GM23338 (cell line): ENCODE results near the gene KRIT1. TPM values are rescaled to one million over a fixed set of nuclear protein-coding genes. Genes with fewer than 3 reads are reported as not detected.

ENCODE experiments used
- ATAC-seq: fragments of 200-7000 bp; cut with Tn5 transposase; 3 replicates; pipeline ENCODE4 v1.9.1; 2020
- DNase-seq: peaks from one replicate; pipeline ENCODE4 v3.0.0-alpha.2; 2015; ENCODE audit warnings: low spot score
- H2AFZ ChIP-seq: fragments of 200-600 bp; sonication (generic); 2 replicates; pipeline ENCODE4 v1.8.0; 2016; ENCODE audit warnings: antibody characterized with exemption, mild to moderate bottlenecking, moderate library complexity
- H3F3A ChIP-seq: fragments of 200-600 bp; sonication (generic); replicated peaks from 2 replicates; pipeline ENCODE4 v1.8.0; 2017; ENCODE audit warnings: antibody characterized with exemption, mixed run types, low read depth
- H3K27ac ChIP-seq: fragments of 200-600 bp; sonication (generic); 2 replicates; pipeline ENCODE4 v1.6.1; 2016; ENCODE audit warnings: low read depth
- H3K27me3 ChIP-seq: fragments of 200-600 bp; sonication (generic); 2 replicates; pipeline ENCODE4 v1.8.0; 2016; ENCODE audit warnings: mild to moderate bottlenecking, mixed run types, moderate library complexity; ENCODE audit not compliant: insufficient read depth
- H3K36me3 ChIP-seq: fragments of 200-600 bp; sonication (generic); 2 replicates; pipeline ENCODE4 v1.8.0; 2016; ENCODE audit warnings: mild to moderate bottlenecking; ENCODE audit not compliant: insufficient read depth
- H3K4me1 ChIP-seq: fragments of 200-600 bp; sonication (generic); 2 replicates; pipeline ENCODE4 v1.8.0; 2016; ENCODE audit warnings: mild to moderate bottlenecking, moderate library complexity; ENCODE audit not compliant: insufficient read depth
- H3K4me2 ChIP-seq: fragments of 200-600 bp; sonication (generic); 2 replicates; pipeline ENCODE4 v1.7.1; 2017; ENCODE audit warnings: mixed run types
- H3K4me3 ChIP-seq: fragments of 200-600 bp; sonication (generic); 2 replicates; pipeline ENCODE4 v1.6.1; 2016; ENCODE audit warnings: mixed run types
- H3K79me2 ChIP-seq: fragments of 200-600 bp; sonication (generic); replicated peaks from 2 replicates; pipeline ENCODE4 v1.8.0; 2017; ENCODE audit warnings: mild to moderate bottlenecking; ENCODE audit not compliant: insufficient read depth
- H3K9me2 ChIP-seq: fragments of 200-600 bp; sonication (generic); 2 replicates; pipeline ENCODE4 v1.8.0; 2017; ENCODE audit not compliant: insufficient read depth
- H4K20me1 ChIP-seq: fragments of 200-600 bp; sonication (generic); replicated peaks from 2 replicates; pipeline ENCODE4 v1.8.0; 2017; ENCODE audit warnings: mild to moderate bottlenecking; ENCODE audit not compliant: insufficient read depth
- H3K27ac Mint-ChIP-seq: 2 replicates; pipeline ENCODE4 v1.8.0; 2020; ENCODE audit warnings: inconsistent platforms, mild to moderate bottlenecking, moderate library complexity, mixed read lengths
- H3K27me3 Mint-ChIP-seq: 3 replicates; pipeline ENCODE4 v1.8.0; 2022; ENCODE audit warnings: low read depth, mild to moderate bottlenecking, moderate library complexity, mixed read lengths, inconsistent platforms; ENCODE audit not compliant: insufficient read depth, poor library complexity
- H3K36me3 Mint-ChIP-seq: 3 replicates; pipeline ENCODE4 v1.8.0; 2021; ENCODE audit warnings: low read depth, mild to moderate bottlenecking, inconsistent platforms, moderate library complexity, mixed read lengths
- H3K4me1 Mint-ChIP-seq: 3 replicates; pipeline ENCODE4 v1.8.0; 2020; ENCODE audit warnings: mild to moderate bottlenecking, inconsistent platforms, mixed read lengths
- H3K4me3 Mint-ChIP-seq: 3 replicates; pipeline ENCODE4 v1.8.0; 2021; ENCODE audit warnings: moderate library complexity, mild to moderate bottlenecking, inconsistent platforms, mixed read lengths
- H3K9me3 Mint-ChIP-seq: 3 replicates; pipeline ENCODE4 v1.8.0; 2020; ENCODE audit warnings: moderate library complexity, mild to moderate bottlenecking, inconsistent platforms, mixed read lengths
- CREB1 ChIP-seq: fragments of 250-450 bp; sonication (Bioruptor Pico); IDR thresholded peaks from 2 replicates; pipeline ENCODE4 v1.5.0; 2020; ENCODE audit warnings: low read depth, mild to moderate bottlenecking, moderate library complexity
- EZH2 ChIP-seq: fragments of 200-600 bp; sonication (generic); IDR thresholded peaks from one replicate; pipeline ENCODE4 v1.8.0; 2017; ENCODE audit warnings: antibody characterized with exemption, mild to moderate bottlenecking, low read depth; ENCODE audit not compliant: unreplicated experiment
- EZH2phosphoT487 ChIP-seq: fragments of 200-600 bp; sonication (generic); IDR thresholded peaks from one replicate; pipeline ENCODE4 v1.8.1; 2018; ENCODE audit warnings: antibody characterized with exemption; ENCODE audit not compliant: unreplicated experiment
- JUNB ChIP-seq: IDR thresholded peaks from one replicate; pipeline ENCODE4 v1.6.1; 2016; ENCODE audit warnings: antibody characterized with exemption; ENCODE audit not compliant: unreplicated experiment
- NANOG ChIP-seq: IDR thresholded peaks from 2 replicates; pipeline ENCODE4 v1.6.1; 2016; ENCODE audit warnings: antibody characterized with exemption, borderline replicate concordance
- POLR2AphosphoS5 ChIP-seq: IDR thresholded peaks from 2 replicates; pipeline ENCODE4 v1.6.1; 2016; ENCODE audit warnings: antibody characterized with exemption, low read depth
- REST ChIP-seq: IDR thresholded peaks from one replicate; pipeline ENCODE4 v1.6.1; 2018; ENCODE audit warnings: antibody characterized with exemption; ENCODE audit not compliant: unreplicated experiment
- ZNF114 ChIP-seq: fragments of 250-450 bp; sonication (Bioruptor Pico); IDR thresholded peaks from 2 replicates; pipeline ENCODE4 v1.5.0; 2020; ENCODE audit warnings: mild to moderate bottlenecking, moderate library complexity
- ZNF331 ChIP-seq: fragments of 250-450 bp; sonication (Bioruptor Pico); IDR thresholded peaks from 2 replicates; pipeline ENCODE4 v1.5.0; 2020; ENCODE audit warnings: low read depth, mild to moderate bottlenecking, moderate library complexity
- ZNF462 ChIP-seq: fragments of 250-450 bp; sonication (Bioruptor Pico); IDR thresholded peaks from 2 replicates; pipeline ENCODE4 v1.5.0; 2020; ENCODE audit warnings: mild to moderate bottlenecking, moderate library complexity
- polyA plus RNA-seq: library from polyadenylated mRNA; unstranded; fragments of >200 nt; fragmentation: Nextera tagmentation; extraction: Ambion mirVana; gene quantifications from 2 replicates; pipeline ENCODE4 v1.2.1, GENCODE V29; 2016
- total RNA-seq: library from RNA; depleted of rRNA; stranded (reverse); fragments of >200 nt; shearing (Covaris generic); gene quantifications from 2 replicates; pipeline ENCODE4 v1.2.3, GENCODE V29; 2014

KRIT1 gene
- total and polyA plus RNA-seq, 2 experiments from 2014 or later, result 51.2 to 54.3 TPM

GRCh38 chr7:92281031-92281430 is 35.3 kb upstream of the KRIT1 start:
- 0 out of 3 replicates have a peak, but pooled peaks cover 4% of the 10 kb centered on the region for H3K36me3 Mint-ChIP-seq
- Histone ChIP-seq H3K4me3 (no peak overlapping the region), H3K79me2 (peaks cover 87% of the 10 kb centered on the region)

GRCh38 chr7:92279396-92280031 is 33.8 kb upstream of the KRIT1 start:
- H3F3A ChIP-seq, result no peaks in the 10 kb centered on the region
- peak; percentile 81 for ATAC-seq
- Mint-ChIP-seq H3K36me3 (0 out of 3 replicates have a peak, but pooled peaks cover 4% of the 10 kb centered on the region), H3K4me3 (no peak overlapping the region), H3K4me1 (peaks cover 21% of the 10 kb centered on the region), H3K9me3 (no peaks in the 10 kb centered on the region; the same call in 1 of the 3 replicates), H3K27ac (0 out of 2 replicates have a peak overlapping the region, but pooled peaks have one; percentile 4), H3K27me3 (peaks cover 4% of the 10 kb centered on the region)
- H3K27me3 ChIP-seq, result no peaks in the 10 kb centered on the region
- TF ChIP-seq ZNF462 (CRISPR knock-in tag), result no peak
- TF ChIP-seq CREB1 (CRISPR knock-in tag), result no peak
- TF ChIP-seq ZNF114 (CRISPR knock-in tag), result no peak
- 0 out of 2 replicates have a peak overlapping the region, but pooled peaks have one; percentile 58 for H3K27ac ChIP-seq
- H2AFZ ChIP-seq, result no peak overlapping the region
- peaks cover 89% of the 10 kb centered on the region for H3K79me2 ChIP-seq
- H3K9me2 ChIP-seq, result no peaks in the 10 kb centered on the region
- peaks cover 3% of the 10 kb centered on the region; the same call in 1 of the 2 replicates for H4K20me1 ChIP-seq
- DNase-seq, result peak; percentile 29
- no peak overlapping the region for H3K4me3 ChIP-seq
- no peak overlapping the region for H3K4me2 ChIP-seq
- H3K36me3 ChIP-seq, result no peaks in the 10 kb centered on the region
- H3K4me1 ChIP-seq, result peaks cover 20% of the 10 kb centered on the region; the same call in 1 of the 2 replicates

More at GRCh38 chr7:92281031-92281430, 35.3 kb upstream of the KRIT1 start:
- TF ChIP-seq ZNF331 (CRISPR knock-in tag) (no peak), NANOG (no peak), EZH2phosphoT487 (no peak), JUNB (no peak), CREB1 (CRISPR knock-in tag) (no peak), POLR2AphosphoS5 (no peak), EZH2 (no peak), REST (no peak)
- Mint-ChIP-seq H3K9me3 (no peaks in the 10 kb centered on the region; the same call in 1 of the 3 replicates), H3K4me1 (peaks cover 23% of the 10 kb centered on the region), H3K27ac (no peak overlapping the region), H3K27me3 (peaks cover 4% of the 10 kb centered on the region), H3K4me3 (no peak overlapping the region)
- ATAC-seq (no peak), DNase-seq (no peak)
- Histone ChIP-seq H4K20me1 (0 out of 2 replicates have a peak, but pooled peaks cover 5% of the 10 kb centered on the region), H3F3A (no peaks in the 10 kb centered on the region), H3K36me3 (no peaks in the 10 kb centered on the region), H3K27ac (no peak overlapping the region), H2AFZ (no peak overlapping the region), H3K9me2 (no peaks in the 10 kb centered on the region), H3K4me2 (no peak overlapping the region), H3K27me3 (no peaks in the 10 kb centered on the region), H3K4me1 (peaks cover 20% of the 10 kb centered on the region; the same call in 1 of the 2 replicates)
